OCI-LY7 (cell line): Measurements from ENCODE around the gene AKT3.

ENCODE experiments used
- CTCF ChIP-seq: fragments of 200-600 bp; sonication (generic); conservative IDR thresholded peaks from 2 replicates; pipeline ENCODE4 v1.5.1; 2014; ENCODE audit warnings: mild to moderate bottlenecking, antibody characterized with exemption, low read length, moderate library complexity, mixed read lengths
- EZH2phosphoT487 ChIP-seq: fragments of 200-600 bp; sonication (generic); IDR thresholded peaks from 2 replicates; pipeline ENCODE4 v1.6.1; 2018; ENCODE audit warnings: low read depth, borderline replicate concordance, mild to moderate bottlenecking, mixed run types, antibody characterized with exemption, low read length, moderate library complexity, mixed read lengths

- no peak for TF ChIP-seq CTCF
- TF ChIP-seq EZH2phosphoT487, result no peak
Measured at GRCh38 chr1:243802736-243803135, 47.3 kb downstream of the AKT3 start.
